Fibroblast of skin of scalp (primary cell): ENCODE measurements around the gene FAF1.
"Not testable (repeated sequence)": the region's sequence is repeated elsewhere in the genome, so short reads cannot be mapped to it uniquely, and the experiment has no call there.

Source experiments
- DNase-seq: peaks from one replicate; pipeline ENCODE4 v3.0.0-alpha.2; 2013

Gene FAF1

GRCh38 chr1:50846224-50846839, 113.7 kb downstream of the FAF1 start:
- no peak for DNase-seq

- DNase-seq: peak; percentile 27
These were observed 118.2 kb downstream of the FAF1 start for GRCh38 chr1:50841791-50842387.

- DNase-seq: no peak
These were observed 124.0 kb downstream of the FAF1 start for GRCh38 chr1:50836117-50836516.

GRCh38 chr1:50833216-50833615, 126.9 kb downstream of the FAF1 start:
- DNase-seq: no peak

- DNase-seq: no peak
These were observed 127.9 kb downstream of the FAF1 start for GRCh38 chr1:50832167-50832566.

GRCh38 chr1:50831300-50832061, 128.6 kb downstream of the FAF1 start:
- DNase-seq: no peak

GRCh38 chr1:50830621-50831020, 129.4 kb downstream of the FAF1 start:
- DNase-seq: no peak

- DNase-seq: no peak
These were observed 130.8 kb downstream of the FAF1 start for GRCh38 chr1:50829014-50829958.

GRCh38 chr1:50827546-50827945, 132.5 kb downstream of the FAF1 start:
- DNase-seq: no peak

GRCh38 chr1:50826792-50827191, 133.3 kb downstream of the FAF1 start:
- DNase-seq: not testable (repeated sequence)

GRCh38 chr1:50822035-50822776, 137.9 kb downstream of the FAF1 start:
- peak; percentile 9 for DNase-seq

- DNase-seq: no peak
These were observed 139.5 kb downstream of the FAF1 start for GRCh38 chr1:50820545-50820944.

GRCh38 chr1:50812346-50812745, 147.7 kb downstream of the FAF1 start:
- DNase-seq: no peak

GRCh38 chr1:50808296-50808695, 151.8 kb downstream of the FAF1 start:
- no peak for DNase-seq

- DNase-seq: no peak
These were observed 163.8 kb downstream of the FAF1 start for GRCh38 chr1:50796272-50796671.

GRCh38 chr1:50793521-50793920, 166.5 kb downstream of the FAF1 start:
- DNase-seq: no peak

- no peak for DNase-seq
These were observed 172.8 kb downstream of the FAF1 start for GRCh38 chr1:50787266-50787665.

- DNase-seq: no peak
These were observed 176.8 kb downstream of the FAF1 start for GRCh38 chr1:50783286-50783685.

GRCh38 chr1:50780797-50781196, 179.3 kb downstream of the FAF1 start:
- DNase-seq: no peak

GRCh38 chr1:50779801-50780200, 180.3 kb downstream of the FAF1 start:
- no peak for DNase-seq

- DNase-seq: no peak
These were observed 184.3 kb downstream of the FAF1 start for GRCh38 chr1:50775740-50776139.

GRCh38 chr1:50774759-50775351, 185.2 kb downstream of the FAF1 start:
- DNase-seq: peak; percentile 53
